Mucosa of rectum (tissue), 2 donors: ENCODE measurements around the gene PDE6C.

Experiments used
- H3K27ac ChIP-seq, 2 donors: one replicate each; pipeline ENCODE4 v1.7.0; 2013; ENCODE audit warnings: inconsistent platforms in 2 of 2, low read depth in 2 of 2, low read length in 2 of 2
- H3K27me3 ChIP-seq, 2 donors: one replicate each; pipeline ENCODE4 v1.7.0; 2013; ENCODE audit warnings: low read length in 2 of 2; ENCODE audit not compliant: control insufficient read depth in 2 of 2, insufficient read depth in 2 of 2
- H3K36me3 ChIP-seq, 2 donors: one replicate each; pipeline ENCODE4 v1.7.0; 2013; ENCODE audit warnings: low read length in 2 of 2; ENCODE audit not compliant: control insufficient read depth in 2 of 2, insufficient read depth in 2 of 2
- H3K4me1 ChIP-seq, 2 donors: one replicate each; pipeline ENCODE4 v1.7.0; 2013; ENCODE audit warnings: low read length in 2 of 2, mild to moderate bottlenecking in 1 of 2; ENCODE audit not compliant: control insufficient read depth in 2 of 2, insufficient read depth in 2 of 2
- H3K4me3 ChIP-seq, 2 donors: one replicate each; pipeline ENCODE4 v1.7.0; 2013; ENCODE audit warnings: low read length in 2 of 2
- H3K9ac ChIP-seq, 2 donors: one replicate each; pipeline ENCODE4 v1.7.0; 2013; ENCODE audit warnings: low read length in 2 of 2, low read depth in 1 of 2, mild to moderate bottlenecking in 1 of 2
- H3K9me3 ChIP-seq, 2 donors: one replicate each; pipeline ENCODE4 v1.7.0; 2013; ENCODE audit warnings: low read length in 2 of 2; ENCODE audit not compliant: control insufficient read depth in 2 of 2
- donor health status: healthy.
- donor health status: Normal muscosa, but diverticular disease.

The PDE6C gene

GRCh38 chr10:93593254-93593653, 19.1 kb upstream of the PDE6C start:
- Histone ChIP-seq H3K4me1 (peaks cover 7 to 19% of the 10 kb centered on the region in 2 donors), H3K4me3 (no peak overlapping the region), H3K27me3 (no peaks in the 10 kb centered on the region), H3K9ac (no peak overlapping the region), H3K27ac (no peak overlapping the region), H3K9me3 (no peaks in the 10 kb centered on the region), H3K36me3 (no peaks in the 10 kb centered on the region)

DNA sequence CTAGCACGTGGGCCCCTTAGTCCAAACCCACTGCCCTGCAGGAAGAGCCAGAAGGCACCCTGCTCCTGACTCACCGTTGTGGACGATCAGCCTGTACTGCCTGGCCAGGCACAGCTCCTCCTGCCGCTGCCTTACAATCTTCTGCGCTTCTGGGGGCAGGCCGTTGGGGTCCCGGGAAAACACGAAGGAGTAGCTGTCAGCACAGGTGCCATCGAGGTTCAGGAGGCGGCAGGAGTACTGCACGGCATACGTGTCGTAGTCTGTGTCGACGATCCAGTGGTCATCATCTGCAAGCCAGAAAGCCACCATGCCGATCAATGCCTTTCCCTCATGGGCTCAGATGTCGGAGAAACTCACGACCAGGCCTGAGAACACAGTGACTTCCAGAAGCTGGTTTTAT, 18.6 kb upstream of the PDE6C start:
- Histone ChIP-seq H3K9ac (no peak overlapping the region), H3K4me3 (no peak overlapping the region), H3K4me1 (peaks cover 7 to 19% of the 10 kb centered on the region in 2 donors), H3K9me3 (no peaks in the 10 kb centered on the region), H3K27me3 (no peaks in the 10 kb centered on the region), H3K27ac (no peak overlapping the region), H3K36me3 (no peaks in the 10 kb centered on the region)

DNA sequence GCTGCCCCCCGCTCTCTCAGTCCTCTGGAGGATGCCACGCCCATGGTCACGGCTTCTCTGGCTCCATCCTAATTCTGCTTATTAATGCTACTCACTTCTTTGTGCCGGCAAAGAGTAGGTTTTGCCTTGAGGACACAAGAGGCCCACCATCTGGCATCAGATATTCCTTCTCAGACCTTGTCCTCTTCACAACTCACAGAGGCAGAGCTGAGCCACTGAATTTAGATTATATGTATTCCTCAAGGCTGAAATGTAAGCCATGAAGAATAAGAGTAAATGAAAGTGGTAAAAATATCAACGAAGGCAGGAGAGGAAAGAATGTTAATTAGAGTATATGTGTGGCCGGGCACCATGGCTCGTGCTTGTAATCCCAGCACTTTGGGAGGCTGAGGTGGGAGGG, 17.8 kb upstream of the PDE6C start:
- Histone ChIP-seq H3K36me3 (no peaks in the 10 kb centered on the region), H3K27me3 (no peaks in the 10 kb centered on the region), H3K4me3 (no peak overlapping the region), H3K27ac (no peak overlapping the region), H3K9me3 (no peaks in the 10 kb centered on the region), H3K9ac (no peak overlapping the region), H3K4me1 (peaks cover 7 to 19% of the 10 kb centered on the region in 2 donors)

- no peaks in the 10 kb centered on the region for H3K36me3 ChIP-seq
- H3K4me3 ChIP-seq, result no peak overlapping the region
- no peak overlapping the region for H3K9ac ChIP-seq
- no peak overlapping the region for H3K27ac ChIP-seq
- H3K27me3 ChIP-seq, result peaks cover 0 to 9% of the 10 kb centered on the region in 2 donors
- H3K9me3 ChIP-seq, result no peaks in the 10 kb centered on the region
- H3K4me1 ChIP-seq, result peaks cover 7 to 17% of the 10 kb centered on the region in 2 donors
Measured at GRCh38 chr10:93595378-93596161, 16.8 kb upstream of the PDE6C start.

DNA sequence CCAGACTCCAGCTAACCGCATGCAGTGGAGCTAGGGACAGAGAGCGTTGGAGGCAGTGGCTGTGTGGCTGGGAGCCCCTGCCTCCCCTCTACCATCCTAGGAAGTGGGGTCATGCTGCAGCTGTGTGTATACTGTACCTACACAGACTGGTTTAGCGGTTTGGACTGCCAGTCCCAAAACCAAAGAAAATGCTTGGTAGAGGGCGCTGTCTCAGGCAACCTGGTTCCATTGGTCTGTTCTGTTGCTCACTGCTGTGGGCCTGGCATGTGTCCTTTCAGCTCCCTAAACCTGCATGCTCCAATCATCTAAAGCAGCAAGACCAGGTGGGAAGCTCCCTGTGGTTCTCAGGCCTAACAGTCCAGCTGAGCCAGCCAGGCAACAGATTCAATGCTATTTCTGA, 15.8 kb upstream of the PDE6C start:
- no peak overlapping the region for H3K4me3 ChIP-seq
- H3K9ac ChIP-seq, result no peak overlapping the region
- H3K27me3 ChIP-seq, result peaks cover 3 to 14% of the 10 kb centered on the region in 2 donors
- H3K4me1 ChIP-seq, result peaks cover 6 to 12% of the 10 kb centered on the region in 2 donors
- no peaks in the 10 kb centered on the region for H3K36me3 ChIP-seq
- no peaks in the 10 kb centered on the region for H3K9me3 ChIP-seq
- H3K27ac ChIP-seq, result no peak overlapping the region

- Histone ChIP-seq H3K9ac (no peak overlapping the region), H3K9me3 (no peaks in the 10 kb centered on the region), H3K27ac (no peak overlapping the region), H3K4me3 (no peak overlapping the region), H3K36me3 (no peaks in the 10 kb centered on the region), H3K27me3 (peaks cover 5 to 20% of the 10 kb centered on the region in 2 donors), H3K4me1 (peaks cover 4 to 8% of the 10 kb centered on the region in 2 donors)
Measured at GRCh38 chr10:93597075-93597599, 15.2 kb upstream of the PDE6C start.

DNA sequence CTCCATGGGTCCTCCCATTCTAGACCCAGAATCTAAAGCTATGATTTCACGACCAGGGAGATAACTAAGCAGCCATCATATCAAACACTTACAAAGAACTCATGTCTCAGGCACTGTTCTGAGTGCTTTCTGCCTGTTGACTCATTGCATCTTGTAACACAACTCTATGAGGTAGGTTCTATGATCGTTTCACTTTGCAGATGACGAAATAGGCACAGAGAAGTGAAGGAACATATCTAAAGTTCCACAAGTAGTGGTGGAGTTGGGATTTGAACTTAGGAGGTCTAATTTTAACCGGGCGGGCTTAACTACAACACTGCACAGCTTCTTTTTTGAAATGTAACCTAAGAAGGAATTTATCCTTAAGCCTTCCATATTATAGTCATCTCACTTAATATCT, 14.2 kb upstream of the PDE6C start:
- Histone ChIP-seq H3K9me3 (no peaks in the 10 kb centered on the region), H3K9ac (no peak overlapping the region), H3K27ac (no peak overlapping the region), H3K4me1 (peaks cover 4 to 7% of the 10 kb centered on the region in 2 donors), H3K4me3 (no peak overlapping the region), H3K27me3 (peaks cover 5 to 28% of the 10 kb centered on the region in 2 donors), H3K36me3 (no peaks in the 10 kb centered on the region)

DNA sequence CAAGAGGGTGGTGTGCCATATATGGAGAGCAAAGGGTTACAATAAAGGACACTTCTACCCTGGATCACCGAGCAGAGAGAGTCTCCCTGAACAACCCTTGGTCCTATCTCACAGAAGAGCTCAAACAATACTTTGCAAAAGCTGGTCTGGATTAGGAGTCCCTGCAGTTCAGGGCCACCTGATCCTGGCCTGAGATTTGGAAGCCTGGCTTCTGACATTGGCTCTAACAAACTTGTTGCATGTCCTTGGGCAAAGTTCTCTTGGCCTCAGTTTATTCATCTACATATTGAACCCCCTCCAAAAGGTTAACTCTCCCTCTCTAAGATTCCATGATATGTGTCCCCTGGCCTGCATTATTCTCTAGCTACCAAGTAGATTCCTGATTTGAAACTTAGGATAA, 13.0 kb upstream of the PDE6C start:
- no peak overlapping the region for H3K4me3 ChIP-seq
- no peak overlapping the region for H3K27ac ChIP-seq
- no peak overlapping the region for H3K9ac ChIP-seq
- no peaks in the 10 kb centered on the region for H3K9me3 ChIP-seq
- H3K4me1 ChIP-seq, result peaks cover 4 to 7% of the 10 kb centered on the region in 2 donors
- no peaks in the 10 kb centered on the region for H3K36me3 ChIP-seq
- H3K27me3 ChIP-seq, result peaks cover 8 to 28% of the 10 kb centered on the region in 2 donors

DNA sequence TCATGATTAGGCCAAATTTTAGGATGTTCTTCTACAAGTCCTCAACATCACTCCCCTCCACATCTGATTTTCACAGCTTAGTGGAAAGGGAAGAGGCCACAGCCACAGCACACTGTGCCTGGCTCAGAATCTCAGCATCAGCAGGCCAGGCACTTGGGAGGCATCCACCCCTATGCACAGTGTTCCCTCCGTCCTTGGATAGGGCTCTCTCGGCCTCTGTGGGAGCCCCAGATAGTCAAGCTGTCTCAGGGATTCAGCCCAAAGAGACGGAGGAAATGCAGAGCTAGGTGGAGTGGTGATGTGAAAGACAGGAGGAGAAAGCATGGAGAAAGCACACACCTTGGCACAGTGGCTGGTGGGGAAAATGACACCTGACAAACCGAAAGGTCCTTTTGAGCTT, 12.6 kb upstream of the PDE6C start:
- Histone ChIP-seq H3K4me1 (peaks cover 4 to 7% of the 10 kb centered on the region in 2 donors), H3K27ac (no peak overlapping the region), H3K9ac (no peak overlapping the region), H3K4me3 (no peak overlapping the region), H3K9me3 (no peaks in the 10 kb centered on the region), H3K36me3 (no peaks in the 10 kb centered on the region), H3K27me3 (peaks cover 12 to 28% of the 10 kb centered on the region in 2 donors)

DNA sequence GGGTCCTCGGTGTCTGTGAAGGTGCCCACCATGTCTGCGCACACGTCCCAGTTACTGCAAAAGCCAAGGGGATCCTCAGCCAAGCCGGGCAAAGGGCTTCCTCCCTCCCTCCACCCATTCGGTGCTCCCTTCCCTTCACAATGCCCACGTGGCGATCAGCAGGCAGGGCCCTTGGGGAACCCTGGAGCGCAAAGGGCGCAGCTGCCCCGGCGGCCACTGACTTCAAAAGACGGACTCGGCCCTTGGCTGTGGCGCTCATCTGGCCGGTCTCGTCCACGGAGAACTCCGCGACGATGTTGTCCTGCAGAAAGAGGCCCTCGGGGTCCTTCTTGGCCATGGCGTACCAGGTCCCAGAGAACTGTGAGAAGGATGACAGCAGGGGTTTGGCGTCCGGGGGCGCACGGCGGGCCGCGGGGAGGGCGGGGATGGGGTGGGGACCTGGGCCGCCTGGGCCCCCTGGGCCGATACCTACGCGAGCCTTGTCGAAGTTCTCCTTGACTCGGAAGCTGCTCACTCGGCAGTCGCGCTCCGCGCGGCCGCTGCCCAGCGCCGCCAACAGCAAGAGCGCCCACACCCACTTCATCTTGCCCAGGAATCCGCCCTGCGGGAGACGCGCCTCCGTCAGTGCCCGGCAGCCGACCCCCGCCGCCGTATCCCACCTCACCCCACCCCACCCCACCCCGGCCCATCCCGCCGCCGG, 11.7 kb upstream of the PDE6C start:
- no peaks in the 10 kb centered on the region for H3K9me3 ChIP-seq
- H3K27me3 ChIP-seq, result peaks cover 12 to 28% of the 10 kb centered on the region in 2 donors
- no peak overlapping the region for H3K27ac ChIP-seq
- peaks cover 4 to 7% of the 10 kb centered on the region in 2 donors for H3K4me1 ChIP-seq
- peak overlapping the region in 1 of 2 donors; percentile 41 for H3K4me3 ChIP-seq
- no peaks in the 10 kb centered on the region for H3K36me3 ChIP-seq
- H3K9ac ChIP-seq, result no peak overlapping the region
